GM18499 (cell line): ENCODE measurements around the gene LYPD6.
"Not testable (repeated sequence)": the region's sequence is repeated elsewhere in the genome, so short reads cannot be mapped to it uniquely, and the experiment has no call there.

Source experiments
- ATAC-seq: cut with Tn5 transposase; IDR thresholded peaks from one replicate; pipeline ENCODE4 v1.9.1; 2021; ENCODE audit warnings: moderate number of reproducible peaks; ENCODE audit not compliant: insufficient read depth, unreplicated experiment

The LYPD6 gene

DNA sequence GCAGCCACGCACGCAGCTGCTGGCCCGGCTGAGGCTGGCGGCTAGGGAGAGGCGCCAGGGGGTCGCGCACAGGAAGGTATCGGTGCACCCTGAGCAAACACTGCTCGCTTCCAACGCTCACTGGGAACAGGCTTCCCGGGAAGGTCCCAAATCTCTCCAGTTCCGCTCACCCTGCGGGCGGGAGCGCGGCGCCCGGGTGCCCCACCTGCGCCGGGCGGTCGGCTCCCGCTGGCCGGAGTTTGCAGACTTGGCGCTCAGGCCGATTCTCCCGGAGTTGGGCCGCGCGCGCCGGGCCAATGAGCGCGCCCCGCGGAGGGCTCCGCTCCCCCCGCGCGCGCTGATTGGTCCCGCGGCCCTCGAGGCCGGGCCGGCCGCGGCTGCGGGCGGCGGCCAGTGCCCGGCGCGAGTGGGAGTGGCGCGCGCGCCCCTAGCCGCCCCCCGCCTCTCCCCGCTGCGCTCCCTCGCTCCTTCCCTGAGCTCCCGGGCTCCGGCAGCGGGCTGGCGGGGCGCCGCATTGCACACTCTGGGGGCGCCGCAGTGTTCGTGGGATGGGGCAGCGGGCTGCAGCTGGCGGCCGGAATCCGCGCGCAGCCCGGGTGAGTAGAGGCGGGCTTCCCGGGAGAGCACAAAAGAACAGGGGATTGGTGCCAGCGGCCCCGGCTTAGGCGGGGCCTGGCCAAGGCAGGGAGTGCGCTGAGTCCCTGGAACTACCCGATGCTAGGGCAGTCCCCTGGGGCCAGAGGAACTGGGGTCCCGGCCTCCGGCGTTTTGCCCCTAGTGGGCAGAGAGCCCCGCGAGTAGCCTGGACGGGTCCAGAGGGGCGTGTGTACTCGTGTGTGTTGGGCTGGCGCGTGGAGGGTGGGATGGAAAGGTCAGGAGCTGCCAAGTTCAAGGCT, at the start of gene LYPD6:
Gene LYPD6, plus strand, starts transcription at position 461 of the 896 bp plus-strand sequence. CDS start 107,122 bp downstream, outside the sequence.
- peak; percentile 42 for ATAC-seq

DNA sequence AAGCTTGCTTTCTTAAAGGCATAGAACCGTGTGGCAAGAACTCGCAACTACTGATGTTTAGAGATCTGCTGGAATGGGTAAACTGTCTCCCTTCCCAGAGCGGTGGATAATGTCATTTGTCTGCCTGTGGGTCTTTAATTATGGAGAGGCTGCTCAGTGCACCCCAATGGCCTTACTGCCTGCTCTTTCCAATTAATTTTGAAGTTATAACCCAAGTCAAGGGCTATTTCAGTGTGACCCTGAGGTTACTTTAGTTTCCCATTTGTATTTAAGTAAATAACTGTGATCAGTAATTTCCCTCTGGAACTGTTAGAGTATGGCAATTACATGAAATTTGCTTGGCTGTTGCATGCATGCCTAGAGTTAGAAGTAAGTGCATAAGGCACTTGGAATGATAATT, 48.9 kb upstream of the LYPD6 start:
- no peak for ATAC-seq

DNA sequence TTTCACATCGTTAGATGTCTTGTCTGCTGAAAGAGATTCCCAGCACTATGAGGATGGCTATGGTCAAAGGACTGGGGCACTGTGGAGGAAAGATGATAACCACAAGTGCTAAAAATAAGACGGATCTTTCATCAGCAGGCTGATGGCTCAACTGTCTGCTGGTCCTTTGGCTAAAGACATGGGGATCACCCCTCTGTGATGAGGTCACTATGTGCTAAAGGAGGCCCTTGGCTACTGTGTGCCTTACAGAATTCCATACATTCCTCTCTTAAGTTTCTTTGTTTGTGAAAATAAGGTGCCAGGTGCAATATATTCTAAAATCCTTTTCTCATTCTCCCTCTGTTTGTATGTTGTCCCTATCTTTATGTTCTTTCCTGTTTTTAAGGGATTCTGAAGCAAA, 39.7 kb upstream of the LYPD6 start:
- ATAC-seq: no peak

GRCh38 chr2:149291881-149292280, 38.5 kb upstream of the LYPD6 start:
- no peak for ATAC-seq

GRCh38 chr2:149296031-149296430, 34.4 kb upstream of the LYPD6 start:
- no peak for ATAC-seq

DNA sequence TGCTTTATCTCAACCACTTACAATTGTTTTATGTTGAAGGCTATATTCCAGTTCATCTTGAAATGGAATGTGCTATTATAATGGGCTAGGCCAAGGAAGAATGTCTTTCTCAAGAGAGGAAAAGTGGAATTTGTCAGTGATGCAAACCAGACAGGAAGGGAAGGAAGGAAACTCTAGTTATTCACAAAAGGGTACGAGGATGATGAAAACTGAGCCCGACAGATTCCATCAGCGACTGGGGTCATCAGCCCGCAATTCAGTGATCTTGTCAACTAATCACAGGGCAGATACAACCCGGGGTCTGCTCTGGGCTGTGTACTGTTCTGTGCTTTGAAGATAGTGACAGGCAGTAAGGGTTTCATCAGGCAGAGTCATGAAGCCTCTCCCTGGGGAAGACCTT, 23.4 kb upstream of the LYPD6 start:
- no peak for ATAC-seq

GRCh38 chr2:149310349-149310748, 20.0 kb upstream of the LYPD6 start:
- ATAC-seq: no peak

- no peak for ATAC-seq
These were observed 18.3 kb upstream of the LYPD6 start for GRCh38 chr2:149312039-149312438.

DNA sequence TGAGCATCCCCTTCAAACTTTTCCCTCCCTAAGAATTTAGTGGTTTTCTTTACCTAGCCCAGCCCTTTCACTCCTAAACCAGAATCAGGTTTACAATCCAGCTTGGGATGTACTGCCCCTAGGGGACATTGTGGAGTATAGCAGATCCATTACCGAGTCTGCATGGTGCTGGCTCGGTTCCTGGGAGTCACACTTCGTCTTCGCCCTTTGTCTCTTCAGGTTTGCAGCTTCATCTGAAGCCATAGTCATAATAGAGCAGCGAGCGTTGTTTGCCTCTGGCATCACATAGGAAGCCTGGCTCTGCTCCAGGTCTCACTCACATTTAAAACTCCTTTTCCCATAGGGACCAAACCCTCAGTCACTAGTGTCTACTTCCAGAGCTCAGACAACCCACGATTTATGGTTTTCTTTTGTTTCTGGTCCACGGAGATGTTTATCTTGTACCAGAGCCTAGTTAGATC, 16.8 kb upstream of the LYPD6 start:
- peak; percentile 85 for ATAC-seq

DNA sequence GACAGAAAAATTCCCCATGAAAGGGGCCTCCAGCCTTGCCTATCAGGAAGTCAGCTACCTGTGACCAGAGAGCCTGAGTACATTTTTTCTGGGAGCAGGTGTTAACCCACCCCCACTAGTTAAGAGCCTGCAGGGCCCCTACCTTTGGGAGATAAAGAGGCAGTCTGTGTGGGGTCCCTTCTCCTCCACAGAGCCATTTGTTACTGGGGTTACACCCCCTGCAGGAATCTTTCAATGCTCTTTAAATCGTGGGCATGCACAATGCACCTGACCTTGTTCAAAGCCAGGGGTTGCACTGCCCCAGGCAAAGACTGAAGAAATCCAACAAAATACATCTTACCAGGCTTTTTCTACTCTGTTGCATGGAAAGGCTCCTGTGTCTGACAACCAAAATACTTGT, 15.7 kb upstream of the LYPD6 start:
- ATAC-seq: no peak

- ATAC-seq: no peak
These were observed 14.9 kb upstream of the LYPD6 start for GRCh38 chr2:149315461-149315860.

GRCh38 chr2:149318566-149318965, 11.8 kb upstream of the LYPD6 start:
- not testable (repeated sequence) for ATAC-seq

GRCh38 chr2:149320362-149320761, 10.0 kb upstream of the LYPD6 start:
- ATAC-seq: no peak

GRCh38 chr2:149329068-149329467, 1.3 kb upstream of the LYPD6 start:
- ATAC-seq: no peak

DNA sequence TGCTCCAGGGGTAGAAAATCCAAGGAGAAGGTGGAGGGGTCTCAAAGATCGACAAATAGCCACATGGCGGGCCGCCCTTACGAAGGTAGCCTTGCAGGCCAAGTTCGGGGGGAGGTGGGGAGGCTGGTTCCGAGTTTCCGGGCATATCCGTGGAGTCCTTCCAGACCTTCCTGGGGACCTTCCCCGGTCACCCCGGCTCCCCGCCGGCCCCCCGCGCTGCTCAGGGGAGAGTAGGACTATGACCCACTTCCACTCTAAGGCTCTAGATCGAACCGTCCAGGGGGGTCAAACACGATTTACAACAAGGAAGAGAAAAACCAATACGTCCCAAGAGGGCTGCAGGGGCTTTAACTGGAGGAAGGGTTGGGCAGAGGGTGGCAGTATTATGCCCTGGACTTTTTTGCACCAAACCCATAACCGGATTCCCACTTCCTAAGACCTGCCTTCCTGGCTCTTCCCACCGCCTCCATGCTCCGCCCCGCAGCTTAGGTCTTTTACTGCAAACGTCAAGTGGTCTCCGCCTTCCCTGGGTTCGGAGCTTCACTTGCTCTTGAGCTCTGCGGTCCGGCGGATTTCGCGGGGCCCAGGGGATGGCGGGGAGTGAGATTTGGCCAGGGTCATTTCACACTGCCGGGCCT, 779 bp upstream of the LYPD6 start:
- ATAC-seq: no peak

GRCh38 chr2:149331023-149331400, 625 bp downstream of the LYPD6 start:
- ATAC-seq: no peak

- no peak for ATAC-seq
These were observed 2.0 kb downstream of the LYPD6 start for GRCh38 chr2:149332364-149332763.

DNA sequence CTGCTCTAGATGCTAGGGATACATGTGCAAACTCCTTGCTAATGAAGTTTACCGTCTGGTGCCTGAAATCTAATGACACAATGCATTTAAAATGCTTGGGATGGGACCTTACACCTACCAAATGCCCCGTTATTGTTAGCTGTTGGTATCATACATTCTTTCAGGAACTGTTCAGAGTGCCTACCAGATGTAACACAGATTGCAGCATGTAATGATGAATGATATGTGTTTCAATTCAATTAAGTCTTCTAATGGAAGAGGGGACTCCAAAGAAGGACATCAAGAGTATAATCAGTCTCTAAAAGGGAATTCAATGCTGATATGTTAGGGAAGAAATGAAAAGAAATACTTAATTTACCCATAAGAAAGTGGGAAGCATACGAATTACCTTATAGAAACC, 3.2 kb downstream of the LYPD6 start:
- ATAC-seq: no peak

- no peak for ATAC-seq
These were observed 3.8 kb downstream of the LYPD6 start for GRCh38 chr2:149334156-149334555.

DNA sequence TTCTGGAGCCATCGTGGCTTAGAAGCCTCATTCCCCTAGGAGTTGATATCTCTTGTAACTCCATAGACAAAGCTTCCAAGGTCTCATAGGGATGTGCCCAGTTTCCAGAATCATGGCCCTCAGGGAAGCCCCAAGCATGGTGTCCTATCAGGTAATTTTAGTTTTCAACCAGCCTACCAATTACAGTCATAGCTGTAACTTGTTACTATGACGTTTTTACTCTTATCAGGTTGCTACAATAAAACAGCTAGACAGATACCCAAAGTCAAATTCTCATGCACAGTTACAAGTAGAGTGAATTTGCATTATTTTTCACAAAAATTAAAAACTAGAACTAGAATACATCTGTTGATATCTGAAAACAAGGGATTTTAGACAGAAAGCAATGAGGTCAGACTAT, 8.9 kb downstream of the LYPD6 start:
- no peak for ATAC-seq

- ATAC-seq: no peak
These were observed 12.1 kb downstream of the LYPD6 start for GRCh38 chr2:149342509-149342908.

DNA sequence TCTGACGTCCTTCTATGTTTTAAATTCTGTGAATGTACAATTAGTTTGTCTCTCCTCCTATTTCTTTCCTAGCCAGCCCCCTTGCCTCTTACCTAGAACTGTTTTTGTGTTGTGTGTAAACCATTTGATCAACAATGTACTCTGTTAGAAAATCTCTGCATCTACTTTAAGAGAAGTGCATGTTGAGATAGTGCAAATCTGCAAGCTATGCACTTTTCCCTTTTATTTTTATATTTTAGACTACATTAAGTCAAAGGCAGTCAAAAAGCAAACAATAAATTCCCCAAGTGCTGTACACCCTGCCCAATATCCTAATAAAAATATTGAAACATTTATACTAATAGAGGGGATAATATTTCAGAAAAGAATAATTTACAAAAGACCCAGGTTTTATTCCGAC, 13.7 kb downstream of the LYPD6 start:
- no peak for ATAC-seq
